ENCODE data around the gene SHOX. TPM values are rescaled to one million over a fixed set of nuclear protein-coding genes. Genes with fewer than 3 reads are reported as not detected.

Gene SHOX
- total RNA-seq, 2 donors from 2014 or later: not detected

- intact Hi-C loops (cut with DNase I): no loop called here
- DNase-seq (ENCODE audit: low spot score): no peak
Observed at GRCh38 chrX:694800-695199, 64.2 kb downstream of the SHOX start.

- intact Hi-C loops (cut with DNase I): no loop called here
- DNase-seq (ENCODE audit: low spot score): no peak
Observed at GRCh38 chrX:698206-698605, 67.6 kb downstream of the SHOX start.

GRCh38 chrX:700936-701335 lies 70.3 kb downstream of the SHOX start:
- no peak for DNase-seq (ENCODE audit: low spot score)
- intact Hi-C loops (cut with DNase I): no loop called here

GRCh38 chrX:701673-702072 lies 71.1 kb downstream of the SHOX start:
- intact Hi-C loops (cut with DNase I): no loop called here
- DNase-seq (ENCODE audit: low spot score): no peak

GRCh38 chrX:703466-703865 lies 72.9 kb downstream of the SHOX start:
- intact Hi-C loops (cut with DNase I): no loop called here

GRCh38 chrX:703866-704265 lies 73.3 kb downstream of the SHOX start:
- intact Hi-C loops (cut with DNase I): no loop called here
- DNase-seq (ENCODE audit: low spot score): no peak

More at GRCh38 chrX:703466-703865, 72.9 kb downstream of the SHOX start:
- DNase-seq (ENCODE audit: low spot score): no peak

Other genes with a start within 250 kb of the SHOX start
- gene PPP2R3B, start 243.9 kb upstream of the SHOX start, total RNA-seq: 10 to 100 TPM; 17.9 to 23.4 TPM